Suprapubic skin (tissue), 4 donors: Measurements from ENCODE around the gene GCNT1.
"Not testable (repeated sequence)": the region's sequence is repeated elsewhere in the genome, so short reads cannot be mapped to it uniquely, and the experiment has no call there.

Experiments
- EP300 ChIP-seq: sonication (generic); formaldehyde crosslinking; IDR thresholded peaks from one replicate; pipeline ENCODE4 v1.6.1; 2017; ENCODE audit warnings: antibody characterized with exemption
- POLR2A ChIP-seq, 2 donors: fragments of 450-650 bp; IDR thresholded peaks; one replicate each; pipeline ENCODE4 v1.6.1; 2017; ENCODE audit warnings: antibody characterized with exemption in 2 of 2, mild to moderate bottlenecking in 2 of 2, moderate library complexity in 2 of 2
- POLR2AphosphoS5 ChIP-seq, 3 donors: sonication (generic); formaldehyde crosslinking; IDR thresholded peaks; one replicate each; pipeline ENCODE4 v1.6.1; 2017; ENCODE audit warnings: antibody characterized with exemption in 3 of 3
- TF ChIP-seq, protein P1 (sequence below), 2 donors: fragments of 200-600 bp in 1 of 2; fragments of 450-650 bp in 1 of 2; sonication (generic) in 1 of 2; IDR thresholded peaks; one replicate each; pipeline ENCODE4 v1.5.1; 2016 to 2019; ENCODE audit warnings: antibody characterized with exemption in 2 of 2, mild to moderate bottlenecking in 1 of 2, moderate library complexity in 1 of 2

DNA sequence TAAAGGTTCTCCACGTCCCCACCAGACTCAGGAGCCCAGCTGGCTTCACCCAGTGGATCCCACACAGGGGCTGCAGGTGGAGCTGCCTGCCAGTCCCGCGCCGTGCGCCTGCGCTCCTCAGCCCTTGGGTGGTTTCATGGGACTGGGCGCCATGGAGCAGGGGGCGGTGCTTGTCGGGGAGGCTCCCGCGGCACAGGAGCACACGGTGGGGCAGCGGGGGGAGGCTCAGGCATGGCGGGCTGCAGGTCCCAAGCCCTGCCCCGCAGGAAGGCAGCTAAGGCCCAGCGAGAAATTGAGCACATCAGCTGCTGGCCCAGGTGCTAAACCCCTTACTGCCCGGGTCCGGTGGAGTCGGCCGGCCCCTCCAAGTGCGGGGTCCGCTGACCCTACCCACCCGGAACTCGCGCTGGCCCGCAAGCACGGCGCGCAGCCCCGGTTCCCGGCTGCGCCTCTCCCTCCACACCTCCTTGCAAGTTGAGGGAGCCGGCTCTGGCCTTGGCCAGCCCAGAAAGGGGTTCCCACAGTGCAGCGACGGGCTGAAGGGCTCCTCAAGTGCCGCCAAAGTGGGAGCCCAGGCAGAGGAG lies 64.7 kb downstream of the GCNT1 start:
- TF ChIP-seq, protein P1, sequence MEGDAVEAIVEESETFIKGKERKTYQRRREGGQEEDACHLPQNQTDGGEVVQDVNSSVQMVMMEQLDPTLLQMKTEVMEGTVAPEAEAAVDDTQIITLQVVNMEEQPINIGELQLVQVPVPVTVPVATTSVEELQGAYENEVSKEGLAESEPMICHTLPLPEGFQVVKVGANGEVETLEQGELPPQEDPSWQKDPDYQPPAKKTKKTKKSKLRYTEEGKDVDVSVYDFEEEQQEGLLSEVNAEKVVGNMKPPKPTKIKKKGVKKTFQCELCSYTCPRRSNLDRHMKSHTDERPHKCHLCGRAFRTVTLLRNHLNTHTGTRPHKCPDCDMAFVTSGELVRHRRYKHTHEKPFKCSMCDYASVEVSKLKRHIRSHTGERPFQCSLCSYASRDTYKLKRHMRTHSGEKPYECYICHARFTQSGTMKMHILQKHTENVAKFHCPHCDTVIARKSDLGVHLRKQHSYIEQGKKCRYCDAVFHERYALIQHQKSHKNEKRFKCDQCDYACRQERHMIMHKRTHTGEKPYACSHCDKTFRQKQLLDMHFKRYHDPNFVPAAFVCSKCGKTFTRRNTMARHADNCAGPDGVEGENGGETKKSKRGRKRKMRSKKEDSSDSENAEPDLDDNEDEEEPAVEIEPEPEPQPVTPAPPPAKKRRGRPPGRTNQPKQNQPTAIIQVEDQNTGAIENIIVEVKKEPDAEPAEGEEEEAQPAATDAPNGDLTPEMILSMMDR (IDR thresholded peaks at IDR 0.05), result not testable (repeated sequence)
- not testable (repeated sequence) for TF ChIP-seq EP300; POLR2A (IDR thresholded peaks at IDR 0.05); POLR2AphosphoS5 (IDR thresholded peaks at IDR 0.05)
